PC-3 (cell line): ENCODE data around the gene CDH26. TPM values are rescaled to one million over a fixed set of nuclear protein-coding genes. Genes with fewer than 3 reads are reported as not detected.
A peak's percentile ranks its signal among the peaks of the same experiment; 100 is the strongest.

Experiments used
- ATAC-seq: fragments of 200-7000 bp; cut with Tn5 transposase; 2 replicates; pipeline ENCODE4 v1.9.1; 2020; ENCODE audit warnings: mild to moderate bottlenecking, moderate library complexity
- BruUV-seq: library from RNA; stranded (reverse); fragments of 400-500 nt; replicated peaks from 2 replicates; lab custom pipeline; 2021; lab: Mats Ljungman, UMichigan
- CTCF ChIA-PET: fragments of 300-600 bp; sonication (Branson Sonifier 250); formaldehyde crosslinking; loops from one replicate; lab custom pipeline; 2022; ENCODE audit warnings: antibody characterized with exemption; lab: Charles Lee
- POLR2A ChIA-PET: fragments of 300-600 bp; sonication (Branson Sonifier 250); formaldehyde crosslinking; loops from one replicate; lab custom pipeline; 2022; ENCODE audit warnings: antibody characterized with exemption; ENCODE audit not compliant: unreplicated experiment; lab: Charles Lee
- DNase-seq: peaks from one replicate; pipeline ENCODE4 v3.0.0-alpha.2; 2015
- H2AFZ ChIP-seq: fragments of 300-600 bp; sonication (generic); 2 replicates; pipeline ENCODE4 v1.6.0; 2016; ENCODE audit warnings: antibody characterized with exemption, low read length
- H3F3A ChIP-seq: fragments of 300-600 bp; sonication (generic); one replicate; pipeline ENCODE4 v1.6.0; 2017; ENCODE audit warnings: antibody characterized with exemption, low read length, control low read depth, mild to moderate bottlenecking; ENCODE audit not compliant: unreplicated experiment
- H3K27ac ChIP-seq: fragments of 300-600 bp; sonication (generic); 2 replicates; pipeline ENCODE4 v1.5.1; 2016; ENCODE audit warnings: mild to moderate bottlenecking, low read length
- H3K27me3 ChIP-seq: fragments of 300-600 bp; sonication (generic); 2 replicates; pipeline ENCODE4 v1.6.1; 2016; ENCODE audit warnings: low read length, mixed read lengths
- H3K36me3 ChIP-seq: fragments of 300-600 bp; sonication (generic); 2 replicates; pipeline ENCODE4 v1.6.1; 2016; ENCODE audit warnings: low read depth, mixed run types, low read length, mixed read lengths
- H3K4me1 ChIP-seq: fragments of 300-600 bp; sonication (generic); 2 replicates; pipeline ENCODE4 v1.5.1; 2016; ENCODE audit warnings: low read length; ENCODE audit not compliant: insufficient read depth
- H3K4me2 ChIP-seq: fragments of 300-600 bp; sonication (generic); 2 replicates; pipeline ENCODE4 v1.6.0; 2016; ENCODE audit warnings: low read length
- H3K4me3 ChIP-seq: fragments of 300-600 bp; sonication (generic); 2 replicates; pipeline ENCODE4 v1.5.1; 2016; ENCODE audit warnings: mild to moderate bottlenecking, low read length, mixed read lengths
- H3K79me2 ChIP-seq: fragments of 300-600 bp; sonication (generic); 2 replicates; pipeline ENCODE4 v1.6.1; 2017; ENCODE audit warnings: low read length, mixed read lengths
- H3K9ac ChIP-seq: fragments of 300-600 bp; sonication (generic); 2 replicates; pipeline ENCODE4 v1.6.0; 2016; ENCODE audit warnings: mild to moderate bottlenecking, low read length
- H3K9me2 ChIP-seq: fragments of 300-600 bp; sonication (generic); replicated peaks from 2 replicates; pipeline ENCODE4 v1.6.1; 2016; ENCODE audit warnings: mixed run types, low read length, mixed read lengths
- H3K9me3 ChIP-seq: fragments of 300-600 bp; sonication (generic); 2 replicates; pipeline ENCODE4 v1.6.1; 2016; ENCODE audit warnings: low read length, mixed read lengths
- H4K20me1 ChIP-seq: fragments of 300-600 bp; sonication (generic); 2 replicates; pipeline ENCODE4 v1.6.1; 2016; ENCODE audit warnings: low read length, mixed read lengths
- EZH2 ChIP-seq: fragments of 300-600 bp; sonication (generic); IDR thresholded peaks from one replicate; pipeline ENCODE4 v1.6.1; 2017; ENCODE audit warnings: antibody characterized with exemption, mild to moderate bottlenecking, low read length; ENCODE audit not compliant: unreplicated experiment
- EZH2phosphoT487 ChIP-seq: fragments of 300-600 bp; sonication (generic); IDR thresholded peaks from 2 replicates; pipeline ENCODE4 v1.6.1; 2018; ENCODE audit warnings: mild to moderate bottlenecking, antibody characterized with exemption, low read length, borderline replicate concordance
- intact Hi-C: fragments of 100-400 bp; cut with micrococcal nuclease; formaldehyde crosslinking; loops from 2 replicates; pipeline ENCODE4 v1.9.0; 2023
- total RNA-seq: library from RNA; depleted of rRNA; stranded (reverse); fragments of >200 nt; gene quantifications from 2 replicates; pipeline ENCODE4 v1.2.3, GENCODE V29; 2014
- TF ChIP-seq, protein P1 (sequence below): fragments of 300-600 bp; sonication (generic); conservative IDR thresholded peaks from 2 replicates; pipeline ENCODE4 v1.5.1; 2017; ENCODE audit warnings: antibody characterized with exemption, low read depth, mild to moderate bottlenecking, low read length

The CDH26 gene
- total RNA-seq, 1 experiment from 2014 or later: 1.2 TPM

DNA sequence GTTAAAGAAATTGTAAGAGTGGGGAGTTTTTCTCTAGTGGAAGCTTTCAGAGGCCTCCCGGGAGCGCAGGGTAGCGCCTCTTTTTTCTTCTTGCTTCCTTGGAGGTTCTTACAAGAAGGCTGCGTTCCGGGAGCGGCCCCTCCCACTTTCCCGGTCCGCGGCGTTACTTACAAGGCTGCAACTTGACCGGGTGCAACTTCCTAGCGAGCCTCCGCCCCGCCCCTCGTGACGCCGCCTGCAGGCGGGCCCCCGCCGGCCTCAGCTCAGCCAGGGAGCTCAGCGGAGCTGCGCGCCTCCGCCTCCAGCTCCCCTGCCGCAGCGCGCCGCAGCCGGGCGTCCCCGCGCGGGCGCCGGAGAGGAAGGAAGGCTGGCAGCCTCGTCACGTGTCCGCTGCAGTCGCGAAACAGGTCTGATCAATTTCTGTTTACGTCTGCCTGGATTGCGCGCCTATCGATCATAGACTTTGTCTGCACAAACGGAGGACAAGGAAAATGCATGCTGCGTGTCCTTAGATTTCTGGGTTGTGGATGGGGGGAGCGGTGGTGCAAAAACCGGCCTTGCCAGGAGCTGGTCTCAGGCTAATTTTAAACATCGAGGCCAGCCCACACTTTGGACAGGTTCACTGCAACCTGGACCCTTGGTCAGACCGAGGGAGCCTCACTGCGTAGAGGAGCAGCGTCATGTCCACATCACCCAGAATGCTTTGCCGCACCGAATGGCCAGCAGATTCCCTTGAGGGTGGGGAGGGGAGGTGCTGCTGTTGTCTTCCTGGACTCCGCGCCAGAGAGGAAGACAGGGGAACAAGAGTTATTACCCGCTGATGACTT is 17.9 kb upstream of the CDH26 start, which contains the start of the genes FAM217B and PPP1R3D:
Gene FAM217B (plus strand): TSS at position 261 of the 827 bp plus-strand sequence. CDS start 3,555 bp downstream, outside the sequence.
Gene PPP1R3D (minus strand): TSS at position 177 of the 827 bp plus-strand sequence. CDS start 374 bp downstream, outside the sequence.
- DNase-seq (peak; percentile 96), ATAC-seq (peak; percentile 90)
- intact Hi-C loops: loop anchor here (2.0 kb wide), 1 partner anchor 96 kb away; no protein-coding TSS in a partner anchor
- BruUV-seq: no TSS peak
- ChIA-PET POLR2A (interaction anchor here (0.5 to 0.9 kb wide), 7 partner anchors 9 to 1537 kb away, joined by 3 to 7 read pairs (median 4); no protein-coding TSS in a partner anchor), CTCF (interaction anchor here (0.6 to 1.7 kb wide), 4 partner anchors 14 to 157 kb away, joined by 3 to 10 read pairs (median 3); no protein-coding TSS in a partner anchor)
- H3F3A ChIP-seq: no peaks in the 10 kb centered on the region
- H4K20me1 ChIP-seq: peaks cover 6% of the 10 kb centered on the region; the same call in 1 of the 2 replicates
- peak within 1 kb of the TSS; percentile 72 for H3K4me3 ChIP-seq
- H3K9me3 ChIP-seq: no peaks in the 10 kb centered on the region
- H3K9ac ChIP-seq: peak within 1 kb of the TSS; percentile 80
- peak within 1 kb of the TSS; percentile 96 for H3K4me2 ChIP-seq
- peaks cover 9% of the 10 kb centered on the region; the same call in 1 of the 2 replicates for H3K36me3 ChIP-seq
- H3K9me2 ChIP-seq: no peaks in the 10 kb centered on the region
- H3K79me2 ChIP-seq: peaks cover 51% of the 10 kb centered on the region
- H3K27ac ChIP-seq: peak within 1 kb of the TSS; percentile 73
- no peaks in the 10 kb centered on the region for H3K27me3 ChIP-seq
- H2AFZ ChIP-seq: peak within 1 kb of the TSS; percentile 92
- TF ChIP-seq, protein P1, sequence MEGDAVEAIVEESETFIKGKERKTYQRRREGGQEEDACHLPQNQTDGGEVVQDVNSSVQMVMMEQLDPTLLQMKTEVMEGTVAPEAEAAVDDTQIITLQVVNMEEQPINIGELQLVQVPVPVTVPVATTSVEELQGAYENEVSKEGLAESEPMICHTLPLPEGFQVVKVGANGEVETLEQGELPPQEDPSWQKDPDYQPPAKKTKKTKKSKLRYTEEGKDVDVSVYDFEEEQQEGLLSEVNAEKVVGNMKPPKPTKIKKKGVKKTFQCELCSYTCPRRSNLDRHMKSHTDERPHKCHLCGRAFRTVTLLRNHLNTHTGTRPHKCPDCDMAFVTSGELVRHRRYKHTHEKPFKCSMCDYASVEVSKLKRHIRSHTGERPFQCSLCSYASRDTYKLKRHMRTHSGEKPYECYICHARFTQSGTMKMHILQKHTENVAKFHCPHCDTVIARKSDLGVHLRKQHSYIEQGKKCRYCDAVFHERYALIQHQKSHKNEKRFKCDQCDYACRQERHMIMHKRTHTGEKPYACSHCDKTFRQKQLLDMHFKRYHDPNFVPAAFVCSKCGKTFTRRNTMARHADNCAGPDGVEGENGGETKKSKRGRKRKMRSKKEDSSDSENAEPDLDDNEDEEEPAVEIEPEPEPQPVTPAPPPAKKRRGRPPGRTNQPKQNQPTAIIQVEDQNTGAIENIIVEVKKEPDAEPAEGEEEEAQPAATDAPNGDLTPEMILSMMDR: no peak
- TF ChIP-seq EZH2phosphoT487: no peak
- no peak for TF ChIP-seq EZH2
- H3K4me1 ChIP-seq: peaks cover 36% of the 10 kb centered on the region

DNA sequence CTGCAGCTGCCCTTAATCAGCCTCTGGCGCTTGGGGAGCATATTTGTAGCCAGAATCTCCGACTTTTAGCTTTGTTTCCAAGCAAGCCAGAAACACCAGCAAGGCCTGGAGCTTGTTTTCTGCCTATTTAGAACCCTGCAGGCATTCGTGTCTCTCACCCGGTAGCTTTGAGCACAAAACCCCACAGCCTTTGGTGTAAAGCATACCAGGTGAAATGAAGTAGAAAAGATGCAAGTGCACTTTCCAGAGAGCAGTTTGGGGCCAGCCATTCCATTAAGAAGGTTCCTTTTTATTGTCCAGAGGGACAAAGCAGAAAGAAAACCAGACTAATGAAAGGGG is 17.3 kb upstream of the CDH26 start:
- H3K4me3 ChIP-seq: peak overlapping the region; percentile 72
- DNase-seq (no peak), ATAC-seq (no peak)
- peaks cover 51% of the 10 kb centered on the region for H3K79me2 ChIP-seq
- H3K9me2 ChIP-seq: no peaks in the 10 kb centered on the region
- no TSS peak for BruUV-seq
- ChIA-PET POLR2A (interaction anchor here (0.6 kb wide), 1 partner anchor 24 kb away, joined by 3 read pairs; no protein-coding TSS in a partner anchor), CTCF (no interaction called here)
- H3K9me3 ChIP-seq: no peaks in the 10 kb centered on the region
- intact Hi-C loops: loop anchor here (2.0 kb wide), 1 partner anchor 96 kb away; no protein-coding TSS in a partner anchor
- H4K20me1 ChIP-seq: peaks cover 5% of the 10 kb centered on the region; the same call in 1 of the 2 replicates
- H3K9ac ChIP-seq: peak overlapping the region; percentile 80
- H3K4me2 ChIP-seq: peak overlapping the region; percentile 96
- H3K27ac ChIP-seq: peak overlapping the region; percentile 73
- TF ChIP-seq EZH2: no peak
- TF ChIP-seq, protein P1: no peak
- TF ChIP-seq EZH2phosphoT487: no peak
- H2AFZ ChIP-seq: peak overlapping the region; percentile 92
- no peaks in the 10 kb centered on the region for H3F3A ChIP-seq
- H3K36me3 ChIP-seq: peaks cover 9% of the 10 kb centered on the region; the same call in 1 of the 2 replicates
- H3K27me3 ChIP-seq: no peaks in the 10 kb centered on the region
- peaks cover 36% of the 10 kb centered on the region for H3K4me1 ChIP-seq
